Activated naive CD8-positive, alpha-beta T cell treated with anti-CD3 and anti-CD28 coated beads, Interleukin-2, amount 10 ng/mL, durations not matched to agents 7 days and 5 days (primary cell): ENCODE results near the gene FAM131A. TPM values are rescaled to one million over a fixed set of nuclear protein-coding genes. Genes with fewer than 3 reads are reported as not detected.

Experiments used
- ATAC-seq: fragments of 150-1000 bp; cut with Tn5 transposase; one replicate; pipeline ENCODE4 v1.10.0; 2021; ENCODE audit warnings: low read depth, moderate library complexity
- POLR2A ChIA-PET: fragments of 350-600 bp; sonication (Branson Sonifier 250); formaldehyde crosslinking; loops from one replicate; lab custom pipeline; 2021; ENCODE audit warnings: antibody characterized with exemption; lab: Charles Lee
- DNase-seq: peaks from one replicate; pipeline ENCODE4 v3.0.0; 2021
- H3K27ac Mint-ChIP-seq: one replicate; pipeline ENCODE4 v1.8.0; 2022; ENCODE audit warnings: mild to moderate bottlenecking, mixed read lengths
- H3K27me3 Mint-ChIP-seq: one replicate; pipeline ENCODE4 v1.8.0; 2022; ENCODE audit warnings: mild to moderate bottlenecking, moderate library complexity, mixed read lengths
- H3K36me3 Mint-ChIP-seq: one replicate; pipeline ENCODE4 v1.8.0; 2021; ENCODE audit warnings: mild to moderate bottlenecking, mixed read lengths
- H3K4me1 Mint-ChIP-seq: one replicate; pipeline ENCODE4 v1.8.0; 2021; ENCODE audit warnings: mixed read lengths
- H3K4me3 Mint-ChIP-seq: one replicate; pipeline ENCODE4 v1.8.0; 2022; ENCODE audit warnings: mild to moderate bottlenecking, moderate library complexity, mixed read lengths
- H3K9me3 Mint-ChIP-seq: one replicate; pipeline ENCODE4 v1.8.0; 2021; ENCODE audit warnings: mixed read lengths
- total RNA-seq, 2 experiments: library from RNA; stranded (reverse); gene quantifications; one replicate each; pipeline ENCODE4 v1.2.3, GENCODE V29; 2021

Gene FAM131A
- total RNA-seq, 2 experiments from 2014 or later, result 5.5 to 6.1 TPM

GRCh38 chr3:184325269-184325668 is 12.1 kb upstream of the FAM131A start:
- POLR2A ChIA-PET, result no interaction called here
- no peak for ATAC-seq
- no peak overlapping the region for H3K4me3 Mint-ChIP-seq

GRCh38 chr3:184325715-184326369 is 11.6 kb upstream of the FAM131A start:
- ATAC-seq (no peak), DNase-seq (no peak)
- peaks cover 12% of the 10 kb centered on the region for H3K4me1 Mint-ChIP-seq
- POLR2A ChIA-PET, result no interaction called here
- H3K4me3 Mint-ChIP-seq, result no peak overlapping the region
- H3K9me3 Mint-ChIP-seq, result no peaks in the 10 kb centered on the region
- no peaks in the 10 kb centered on the region for H3K27me3 Mint-ChIP-seq
- H3K36me3 Mint-ChIP-seq, result peaks cover 61% of the 10 kb centered on the region
- no peak overlapping the region for H3K27ac Mint-ChIP-seq

More at GRCh38 chr3:184325269-184325668, 12.1 kb upstream of the FAM131A start:
- Mint-ChIP-seq H3K9me3 (no peaks in the 10 kb centered on the region), H3K27ac (no peak overlapping the region), H3K4me1 (peaks cover 12% of the 10 kb centered on the region), H3K36me3 (peaks cover 62% of the 10 kb centered on the region), H3K27me3 (no peaks in the 10 kb centered on the region)
- no peak for DNase-seq

- POLR2A ChIA-PET, result interaction anchor here (1.0 to 1.3 kb wide), 2 partner anchors 11 to 12 kb away, joined by 3 to 5 read pairs; no protein-coding TSS in a partner anchor
- Mint-ChIP-seq H3K27ac (no peak overlapping the region), H3K27me3 (no peaks in the 10 kb centered on the region), H3K36me3 (peaks cover 61% of the 10 kb centered on the region), H3K4me1 (peaks cover 16% of the 10 kb centered on the region), H3K9me3 (no peaks in the 10 kb centered on the region), H3K4me3 (no peak overlapping the region)
- ATAC-seq (no peak), DNase-seq (no peak)
These were observed 10.2 kb upstream of the FAM131A start for GRCh38 chr3:184327171-184327570.

DNA sequence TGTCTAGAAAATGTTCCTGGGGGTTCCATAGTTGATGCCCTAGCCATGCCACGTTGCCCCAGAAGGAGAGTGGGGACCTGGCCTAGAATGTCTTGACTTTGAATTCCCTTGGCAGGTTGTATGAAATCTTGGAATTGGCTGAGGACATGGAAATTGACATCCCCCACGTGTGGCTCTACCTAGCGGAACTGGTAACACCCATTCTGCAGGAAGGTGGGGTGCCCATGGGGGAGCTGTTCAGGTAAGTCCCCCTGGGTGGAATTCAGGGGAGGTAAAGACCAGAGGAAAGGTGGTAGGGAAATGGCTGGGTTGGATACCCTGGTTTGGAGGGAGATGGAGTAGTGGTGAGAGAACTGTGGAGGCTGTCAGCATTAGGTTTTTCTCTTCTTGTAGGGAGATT is 8.9 kb upstream of the FAM131A start:
- H3K36me3 Mint-ChIP-seq, result peaks cover 61% of the 10 kb centered on the region
- H3K4me1 Mint-ChIP-seq, result peaks cover 28% of the 10 kb centered on the region
- no peaks in the 10 kb centered on the region for H3K9me3 Mint-ChIP-seq
- no peak overlapping the region for H3K27ac Mint-ChIP-seq
- no peak overlapping the region for H3K4me3 Mint-ChIP-seq
- no peaks in the 10 kb centered on the region for H3K27me3 Mint-ChIP-seq
- DNase-seq, result no peak
- POLR2A ChIA-PET, result no interaction called here
- ATAC-seq, result no peak

- H3K27ac Mint-ChIP-seq, result peak overlapping the region; percentile 72
- no peak overlapping the region for H3K4me3 Mint-ChIP-seq
- DNase-seq (no peak), ATAC-seq (no peak)
- peaks cover 40% of the 10 kb centered on the region for H3K36me3 Mint-ChIP-seq
- POLR2A ChIA-PET, result no interaction called here
- H3K4me1 Mint-ChIP-seq, result peaks cover 45% of the 10 kb centered on the region
- no peaks in the 10 kb centered on the region for H3K27me3 Mint-ChIP-seq
- H3K9me3 Mint-ChIP-seq, result no peaks in the 10 kb centered on the region
These were observed 4.9 kb upstream of the FAM131A start for GRCh38 chr3:184332370-184333090.

DNA sequence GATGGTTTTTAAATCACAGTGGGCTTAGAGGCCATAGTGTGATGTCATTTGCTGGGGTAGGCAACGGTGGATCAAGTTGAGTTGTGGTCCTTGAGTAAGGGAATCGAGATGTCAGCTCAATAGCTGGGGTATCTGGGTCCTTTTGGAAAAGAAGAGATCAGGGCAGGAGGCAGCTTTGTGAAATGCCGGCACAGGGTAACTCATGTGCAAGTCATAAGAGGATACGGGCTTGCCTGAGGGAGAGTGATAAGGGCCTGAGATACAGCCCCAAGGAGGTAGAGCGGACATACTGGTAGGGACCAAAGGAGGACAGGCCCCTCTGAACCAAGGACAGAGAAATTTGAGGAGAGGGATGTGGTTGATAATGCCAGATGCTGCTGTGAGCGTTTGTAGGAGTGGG is 4.2 kb upstream of the FAM131A start:
- POLR2A ChIA-PET, result no interaction called here
- Mint-ChIP-seq H3K9me3 (no peaks in the 10 kb centered on the region), H3K4me1 (peaks cover 46% of the 10 kb centered on the region), H3K27me3 (no peaks in the 10 kb centered on the region), H3K27ac (peak overlapping the region; percentile 72), H3K36me3 (peaks cover 35% of the 10 kb centered on the region), H3K4me3 (no peak overlapping the region)
- ATAC-seq (no peak), DNase-seq (no peak)

GRCh38 chr3:184333700-184334099 is 3.7 kb upstream of the FAM131A start:
- POLR2A ChIA-PET, result no interaction called here
- Mint-ChIP-seq H3K9me3 (no peaks in the 10 kb centered on the region), H3K27me3 (no peaks in the 10 kb centered on the region), H3K36me3 (peaks cover 31% of the 10 kb centered on the region), H3K4me1 (peaks cover 46% of the 10 kb centered on the region), H3K4me3 (no peak overlapping the region), H3K27ac (peak overlapping the region; percentile 78)
- DNase-seq (no peak), ATAC-seq (no peak)

- Mint-ChIP-seq H3K4me1 (peaks cover 44% of the 10 kb centered on the region), H3K36me3 (peaks cover 23% of the 10 kb centered on the region), H3K27ac (peak overlapping the region; percentile 78), H3K27me3 (no peaks in the 10 kb centered on the region), H3K4me3 (no peak overlapping the region), H3K9me3 (no peaks in the 10 kb centered on the region)
- POLR2A ChIA-PET, result interaction anchor here (1.3 kb wide), 1 partner anchor 19 kb away, joined by 4 read pairs; no protein-coding TSS in a partner anchor
- DNase-seq, result no peak
- peak; percentile 43 for ATAC-seq
These were observed 2.8 kb upstream of the FAM131A start for GRCh38 chr3:184334470-184335158.

DNA sequence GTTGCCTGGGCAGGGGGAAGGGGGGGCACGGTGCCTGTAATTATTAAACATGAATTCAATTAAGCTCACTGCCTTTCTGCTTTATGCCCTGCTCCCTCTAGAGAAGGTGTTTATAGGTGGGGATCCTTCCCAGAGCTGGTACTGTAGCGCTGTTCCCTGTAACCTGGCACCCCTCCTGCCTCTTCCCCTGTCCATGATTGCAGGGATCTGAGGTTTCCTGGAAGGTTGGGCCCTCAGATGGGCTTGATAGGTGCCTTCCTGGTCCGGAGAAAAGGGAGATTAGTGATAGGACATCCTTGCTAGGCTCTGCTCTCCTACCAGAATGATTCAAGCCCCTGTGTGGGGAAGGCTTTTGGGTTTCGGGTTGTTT is 2.1 kb upstream of the FAM131A start:
- H3K4me1 Mint-ChIP-seq, result peaks cover 44% of the 10 kb centered on the region
- H3K27ac Mint-ChIP-seq, result peak overlapping the region; percentile 84
- no peak for DNase-seq
- H3K4me3 Mint-ChIP-seq, result peak overlapping the region; percentile 84
- no peaks in the 10 kb centered on the region for H3K27me3 Mint-ChIP-seq
- no peaks in the 10 kb centered on the region for H3K9me3 Mint-ChIP-seq
- peaks cover 19% of the 10 kb centered on the region for H3K36me3 Mint-ChIP-seq
- no peak for ATAC-seq
- POLR2A ChIA-PET, result interaction anchor here (0.9 to 1.3 kb wide), 2 partner anchors 11 to 20 kb away, joined by 3 to 4 read pairs; no protein-coding TSS in a partner anchor

- peak overlapping the region; percentile 84 for H3K4me3 Mint-ChIP-seq
- peak; percentile 65 for ATAC-seq
- no peaks in the 10 kb centered on the region for H3K27me3 Mint-ChIP-seq
- peaks cover 47% of the 10 kb centered on the region for H3K4me1 Mint-ChIP-seq
- peak; percentile 95 for DNase-seq
- H3K27ac Mint-ChIP-seq, result peak overlapping the region; percentile 86
- H3K9me3 Mint-ChIP-seq, result no peaks in the 10 kb centered on the region
- POLR2A ChIA-PET, result interaction anchor here (0.9 to 1.3 kb wide), 2 partner anchors 12 to 20 kb away, joined by 3 to 4 read pairs; no protein-coding TSS in a partner anchor
- peaks cover 17% of the 10 kb centered on the region for H3K36me3 Mint-ChIP-seq
These were observed 1.5 kb upstream of the FAM131A start for GRCh38 chr3:184335661-184336546.

- Mint-ChIP-seq H3K4me3 (peak overlapping the region; percentile 84), H3K36me3 (peaks cover 13% of the 10 kb centered on the region), H3K4me1 (peaks cover 45% of the 10 kb centered on the region), H3K9me3 (no peaks in the 10 kb centered on the region), H3K27ac (peak overlapping the region; percentile 86), H3K27me3 (no peaks in the 10 kb centered on the region)
- DNase-seq (no peak), ATAC-seq (no peak)
- POLR2A ChIA-PET, result interaction anchor here (1.3 kb wide), 1 partner anchor 22 kb away, joined by 3 read pairs; no protein-coding TSS in a partner anchor
These were observed 627 bp upstream of the FAM131A start for GRCh38 chr3:184336547-184337398.

DNA sequence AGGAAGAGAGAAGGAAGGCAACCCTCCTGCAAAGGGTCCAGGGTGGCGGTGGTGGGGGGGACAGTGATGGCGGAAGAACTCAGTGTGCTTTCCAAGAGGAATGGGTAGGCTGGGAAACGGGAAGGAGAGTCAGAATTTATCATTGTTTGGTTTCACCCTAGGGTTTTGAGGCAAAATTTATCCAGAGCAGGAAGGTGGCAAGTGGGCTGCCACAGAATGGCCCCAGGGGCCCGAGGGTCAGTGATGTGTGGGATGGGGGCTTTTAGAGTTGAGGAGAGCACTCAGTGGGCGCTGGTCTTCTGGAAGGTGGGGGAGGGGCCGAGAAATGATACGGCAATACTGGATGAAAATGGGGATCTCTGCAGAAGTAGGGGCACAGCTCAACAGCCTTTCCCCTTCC is 581 bp downstream of the FAM131A start:
- no peak overlapping the region for H3K4me3 Mint-ChIP-seq
- no peaks in the 10 kb centered on the region for H3K27me3 Mint-ChIP-seq
- POLR2A ChIA-PET, result interaction anchor here (1.3 kb wide), 1 partner anchor 23 kb away, joined by 3 read pairs; no protein-coding TSS in a partner anchor
- ATAC-seq, result no peak
- H3K4me1 Mint-ChIP-seq, result peaks cover 35% of the 10 kb centered on the region
- DNase-seq, result no peak
- H3K27ac Mint-ChIP-seq, result peak overlapping the region; percentile 44
- no peaks in the 10 kb centered on the region for H3K9me3 Mint-ChIP-seq
- peaks cover 6% of the 10 kb centered on the region for H3K36me3 Mint-ChIP-seq
